Panc1 (cell line): ENCODE measurements around the gene FAM13B. TPM values are rescaled to one million over a fixed set of nuclear protein-coding genes. Genes with fewer than 3 reads are reported as not detected.

Source experiments
- ATAC-seq: fragments of 200-7000 bp; cut with Tn5 transposase; 2 replicates; pipeline ENCODE4 v1.9.1; 2020; ENCODE audit warnings: mild to moderate bottlenecking, moderate library complexity
- BruUV-seq: library from RNA; stranded (reverse); fragments of 400-500 nt; replicated peaks from 2 replicates; lab custom pipeline; 2021; lab: Mats Ljungman, UMichigan
- CTCF ChIA-PET: fragments of 300-600 bp; sonication (Branson Sonifier 250); formaldehyde crosslinking; loops from one replicate; lab custom pipeline; 2022; ENCODE audit warnings: antibody characterized with exemption; lab: Charles Lee
- POLR2A ChIA-PET: fragments of 300-600 bp; sonication (Branson Sonifier 250); formaldehyde crosslinking; loops from one replicate; lab custom pipeline; 2022; ENCODE audit warnings: antibody characterized with exemption; lab: Charles Lee
- DNase-seq: peaks from one replicate; pipeline ENCODE4 v3.0.0-alpha.2; 2010; ENCODE audit warnings: low read depth, low spot score
- H3K27ac ChIP-seq: 2 replicates; pipeline ENCODE4 v1.5.1; 2011; ENCODE audit warnings: mild to moderate bottlenecking, low read length, inconsistent platforms
- H3K27me3 ChIP-seq: fragments of 200-500 bp; sonication (Bioruptor generic); 2 replicates; pipeline ENCODE4 v1.6.0; 2014; ENCODE audit warnings: low read length, inconsistent platforms; ENCODE audit not compliant: control insufficient read depth, insufficient read depth
- H3K36me3 ChIP-seq: fragments of 200-500 bp; sonication (Bioruptor generic); 2 replicates; pipeline ENCODE4 v1.5.1; 2014; ENCODE audit warnings: inconsistent platforms, mild to moderate bottlenecking, low read length, moderate library complexity; ENCODE audit not compliant: control insufficient read depth, insufficient read depth
- H3K4me1 ChIP-seq: 2 replicates; pipeline ENCODE4 v1.5.1; 2011; ENCODE audit warnings: inconsistent platforms, mild to moderate bottlenecking, low read length, moderate library complexity; ENCODE audit not compliant: control insufficient read depth, insufficient read depth
- H3K4me3 ChIP-seq, 2 experiments: 2 replicates each; pipeline ENCODE4 v1.5.1; 2011 to 2012; ENCODE audit warnings: low read depth in 2 of 2, low read length in 2 of 2, mild to moderate bottlenecking in 2 of 2, inconsistent platforms in 1 of 2, moderate library complexity in 1 of 2
- H3K9me3 ChIP-seq: fragments of 200-500 bp; sonication (Bioruptor generic); 2 replicates; pipeline ENCODE4 v1.5.1; 2014; ENCODE audit warnings: low read depth, mild to moderate bottlenecking, inconsistent platforms, low read length, moderate library complexity; ENCODE audit not compliant: control insufficient read depth, insufficient read depth
- POLR2AphosphoS5 ChIP-seq: IDR thresholded peaks from 2 replicates; pipeline ENCODE4 v1.6.1; 2012; ENCODE audit warnings: mild to moderate bottlenecking, low read depth, low read length, moderate library complexity
- SIN3A ChIP-seq: IDR thresholded peaks from 2 replicates; pipeline ENCODE4 v1.6.1; 2012; ENCODE audit warnings: low read depth, mild to moderate bottlenecking, low read length, moderate library complexity, borderline replicate concordance; ENCODE audit not compliant: insufficient read depth
- TCF7L2 ChIP-seq: IDR thresholded peaks from 2 replicates; pipeline ENCODE4 v1.6.1; 2011; ENCODE audit warnings: mild to moderate bottlenecking, low read depth, low read length, inconsistent platforms
- in situ Hi-C: cut with HindIII; loops from 2 replicates; pipeline ENCODE4 v1.10.0; 2016; ENCODE audit warnings: low sequenced_read_pairs, low pct_unique_long_range_greater_than_20kb
- intact Hi-C: fragments of 100-400 bp; cut with micrococcal nuclease; formaldehyde crosslinking; loops from one replicate; pipeline ENCODE4 v1.10.0; 2022; ENCODE audit not compliant: unreplicated experiment
- total RNA-seq: library from RNA; stranded (reverse); gene quantifications from one replicate; pipeline ENCODE4 v1.2.1, GENCODE V29; 2021; ENCODE audit not compliant: unreplicated experiment
- TF ChIP-seq, protein P1 (sequence below), 2 experiments: IDR thresholded peaks; 2 replicates each; pipeline ENCODE4 v1.6.1; 2011 to 2012; ENCODE audit warnings: low read depth in 2 of 2, control low read depth in 1 of 2, low read length in 1 of 2, mild to moderate bottlenecking in 1 of 2, moderate library complexity in 1 of 2; ENCODE audit not compliant: insufficient read depth in 1 of 2
- TF ChIP-seq, protein P2 (sequence below): fragments of 450-650 bp; IDR thresholded peaks from 2 replicates; pipeline ENCODE4 v1.5.1; 2017; ENCODE audit warnings: mild to moderate bottlenecking

FAM13B gene
- total RNA-seq, 1 experiment from 2014 or later: 34.9 TPM

DNA sequence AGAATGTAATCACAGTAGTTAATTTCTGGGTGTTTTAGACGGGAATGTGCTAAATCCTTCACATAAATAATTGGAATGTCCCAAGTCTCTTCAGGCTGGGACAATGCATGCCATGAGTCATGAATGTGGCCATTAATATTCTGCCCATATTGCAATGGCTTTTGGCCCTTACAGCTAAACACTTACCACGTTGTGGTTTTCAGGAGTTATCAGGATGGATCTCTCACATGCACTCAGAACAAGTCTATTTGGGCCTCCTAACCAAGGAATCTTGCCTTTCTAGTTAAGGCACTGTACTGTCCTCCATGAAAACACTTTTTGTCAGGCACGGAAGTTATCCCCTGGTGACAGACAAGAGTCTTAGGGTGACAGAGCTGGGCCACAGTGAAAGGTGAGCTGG, 110.9 kb downstream of the FAM13B start:
- BruUV-seq: no TSS peak
- DNase-seq: no peak
- Histone ChIP-seq H3K27ac (no peak overlapping the region), H3K36me3 (no peaks in the 10 kb centered on the region; the same call in 1 of the 2 replicates), H3K4me3 (no peak overlapping the region), H3K4me1 (no peaks in the 10 kb centered on the region), H3K27me3 (no peaks in the 10 kb centered on the region), H3K9me3 (no peaks in the 10 kb centered on the region)
- ChIA-PET CTCF (no interaction called here), POLR2A (no interaction called here)
- intact Hi-C loops: no loop called here
- TF ChIP-seq POLR2AphosphoS5 (no peak), SIN3A (no peak), TCF7L2 (no peak)
- TF ChIP-seq, protein P1, sequence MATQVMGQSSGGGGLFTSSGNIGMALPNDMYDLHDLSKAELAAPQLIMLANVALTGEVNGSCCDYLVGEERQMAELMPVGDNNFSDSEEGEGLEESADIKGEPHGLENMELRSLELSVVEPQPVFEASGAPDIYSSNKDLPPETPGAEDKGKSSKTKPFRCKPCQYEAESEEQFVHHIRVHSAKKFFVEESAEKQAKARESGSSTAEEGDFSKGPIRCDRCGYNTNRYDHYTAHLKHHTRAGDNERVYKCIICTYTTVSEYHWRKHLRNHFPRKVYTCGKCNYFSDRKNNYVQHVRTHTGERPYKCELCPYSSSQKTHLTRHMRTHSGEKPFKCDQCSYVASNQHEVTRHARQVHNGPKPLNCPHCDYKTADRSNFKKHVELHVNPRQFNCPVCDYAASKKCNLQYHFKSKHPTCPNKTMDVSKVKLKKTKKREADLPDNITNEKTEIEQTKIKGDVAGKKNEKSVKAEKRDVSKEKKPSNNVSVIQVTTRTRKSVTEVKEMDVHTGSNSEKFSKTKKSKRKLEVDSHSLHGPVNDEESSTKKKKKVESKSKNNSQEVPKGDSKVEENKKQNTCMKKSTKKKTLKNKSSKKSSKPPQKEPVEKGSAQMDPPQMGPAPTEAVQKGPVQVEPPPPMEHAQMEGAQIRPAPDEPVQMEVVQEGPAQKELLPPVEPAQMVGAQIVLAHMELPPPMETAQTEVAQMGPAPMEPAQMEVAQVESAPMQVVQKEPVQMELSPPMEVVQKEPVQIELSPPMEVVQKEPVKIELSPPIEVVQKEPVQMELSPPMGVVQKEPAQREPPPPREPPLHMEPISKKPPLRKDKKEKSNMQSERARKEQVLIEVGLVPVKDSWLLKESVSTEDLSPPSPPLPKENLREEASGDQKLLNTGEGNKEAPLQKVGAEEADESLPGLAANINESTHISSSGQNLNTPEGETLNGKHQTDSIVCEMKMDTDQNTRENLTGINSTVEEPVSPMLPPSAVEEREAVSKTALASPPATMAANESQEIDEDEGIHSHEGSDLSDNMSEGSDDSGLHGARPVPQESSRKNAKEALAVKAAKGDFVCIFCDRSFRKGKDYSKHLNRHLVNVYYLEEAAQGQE (IDR thresholded peaks at IDR 0.05; ENCODE audit: insufficient read depth in 1 of 2, low read depth in 2 of 2, low read length in 1 of 2): no peak
- TF ChIP-seq, protein P2, sequence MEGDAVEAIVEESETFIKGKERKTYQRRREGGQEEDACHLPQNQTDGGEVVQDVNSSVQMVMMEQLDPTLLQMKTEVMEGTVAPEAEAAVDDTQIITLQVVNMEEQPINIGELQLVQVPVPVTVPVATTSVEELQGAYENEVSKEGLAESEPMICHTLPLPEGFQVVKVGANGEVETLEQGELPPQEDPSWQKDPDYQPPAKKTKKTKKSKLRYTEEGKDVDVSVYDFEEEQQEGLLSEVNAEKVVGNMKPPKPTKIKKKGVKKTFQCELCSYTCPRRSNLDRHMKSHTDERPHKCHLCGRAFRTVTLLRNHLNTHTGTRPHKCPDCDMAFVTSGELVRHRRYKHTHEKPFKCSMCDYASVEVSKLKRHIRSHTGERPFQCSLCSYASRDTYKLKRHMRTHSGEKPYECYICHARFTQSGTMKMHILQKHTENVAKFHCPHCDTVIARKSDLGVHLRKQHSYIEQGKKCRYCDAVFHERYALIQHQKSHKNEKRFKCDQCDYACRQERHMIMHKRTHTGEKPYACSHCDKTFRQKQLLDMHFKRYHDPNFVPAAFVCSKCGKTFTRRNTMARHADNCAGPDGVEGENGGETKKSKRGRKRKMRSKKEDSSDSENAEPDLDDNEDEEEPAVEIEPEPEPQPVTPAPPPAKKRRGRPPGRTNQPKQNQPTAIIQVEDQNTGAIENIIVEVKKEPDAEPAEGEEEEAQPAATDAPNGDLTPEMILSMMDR: no peak
- no peak for ATAC-seq
- in situ Hi-C loops: no loop called here

DNA sequence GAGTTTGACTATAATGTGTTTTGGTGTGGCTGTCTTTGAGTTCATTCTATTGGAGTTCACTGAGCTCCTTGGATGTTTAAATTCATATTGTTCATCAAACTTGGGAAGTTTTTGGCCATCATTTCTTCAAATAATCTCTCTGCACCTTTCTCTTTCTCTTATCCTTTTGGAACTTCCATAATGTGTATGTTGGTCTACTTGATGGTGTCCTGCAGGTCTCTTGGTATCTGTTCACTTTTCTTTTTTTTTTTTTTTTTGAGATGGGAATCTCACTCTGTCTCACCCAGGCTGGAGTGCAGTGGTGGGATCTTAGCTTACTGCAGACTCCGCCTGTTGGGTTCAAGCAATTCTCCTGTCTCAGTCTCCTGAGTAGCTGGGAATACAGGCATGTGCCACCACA, 116.0 kb downstream of the FAM13B start:
- intact Hi-C loops: no loop called here
- POLR2A ChIA-PET: no interaction called here
- in situ Hi-C loops: no loop called here

More for the DNA sequence above, 116.0 kb downstream of the FAM13B start:
- no peak for TF ChIP-seq SIN3A
- TF ChIP-seq, protein P1 (IDR thresholded peaks at IDR 0.05; ENCODE audit: insufficient read depth in 1 of 2, low read depth in 2 of 2, low read length in 1 of 2): no peak
- TF ChIP-seq POLR2AphosphoS5: no peak
- peaks cover 4% of the 10 kb centered on the region; the same call in 1 of the 2 replicates for H3K9me3 ChIP-seq
- H3K4me3 ChIP-seq: no peak overlapping the region
- CTCF ChIA-PET: no interaction called here
- H3K27me3 ChIP-seq: no peaks in the 10 kb centered on the region
- H3K36me3 ChIP-seq: no peaks in the 10 kb centered on the region
- H3K27ac ChIP-seq: no peak overlapping the region
- no peak for DNase-seq
- ATAC-seq: no peak
- BruUV-seq: no TSS peak
- no peaks in the 10 kb centered on the region for H3K4me1 ChIP-seq
